GM21723 (cell line): Measurements from ENCODE around the gene FEZ2.
A peak's percentile ranks its signal among the peaks of the same experiment; 100 is the strongest.
"Not testable (repeated sequence)": the region's sequence is repeated elsewhere in the genome, so short reads cannot be mapped to it uniquely, and the experiment has no call there.

Source experiments
- ATAC-seq: cut with Tn5 transposase; IDR thresholded peaks from one replicate; pipeline ENCODE4 v1.9.1; 2021; ENCODE audit warnings: mild to moderate bottlenecking, moderate library complexity; ENCODE audit not compliant: unreplicated experiment

The FEZ2 gene, protein sequence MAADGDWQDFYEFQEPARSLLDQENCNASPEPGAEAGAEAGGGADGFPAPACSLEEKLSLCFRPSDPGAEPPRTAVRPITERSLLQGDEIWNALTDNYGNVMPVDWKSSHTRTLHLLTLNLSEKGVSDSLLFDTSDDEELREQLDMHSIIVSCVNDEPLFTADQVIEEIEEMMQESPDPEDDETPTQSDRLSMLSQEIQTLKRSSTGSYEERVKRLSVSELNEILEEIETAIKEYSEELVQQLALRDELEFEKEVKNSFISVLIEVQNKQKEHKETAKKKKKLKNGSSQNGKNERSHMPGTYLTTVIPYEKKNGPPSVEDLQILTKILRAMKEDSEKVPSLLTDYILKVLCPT

GRCh38 chr2:36597532-36598377 lies at the start of gene FEZ2:
Gene FEZ2, minus strand, starts transcription at chr2:36598168. Its CDS starts 26 bp downstream, at chr2:36598142.
- ATAC-seq = peak; percentile 99

DNA sequence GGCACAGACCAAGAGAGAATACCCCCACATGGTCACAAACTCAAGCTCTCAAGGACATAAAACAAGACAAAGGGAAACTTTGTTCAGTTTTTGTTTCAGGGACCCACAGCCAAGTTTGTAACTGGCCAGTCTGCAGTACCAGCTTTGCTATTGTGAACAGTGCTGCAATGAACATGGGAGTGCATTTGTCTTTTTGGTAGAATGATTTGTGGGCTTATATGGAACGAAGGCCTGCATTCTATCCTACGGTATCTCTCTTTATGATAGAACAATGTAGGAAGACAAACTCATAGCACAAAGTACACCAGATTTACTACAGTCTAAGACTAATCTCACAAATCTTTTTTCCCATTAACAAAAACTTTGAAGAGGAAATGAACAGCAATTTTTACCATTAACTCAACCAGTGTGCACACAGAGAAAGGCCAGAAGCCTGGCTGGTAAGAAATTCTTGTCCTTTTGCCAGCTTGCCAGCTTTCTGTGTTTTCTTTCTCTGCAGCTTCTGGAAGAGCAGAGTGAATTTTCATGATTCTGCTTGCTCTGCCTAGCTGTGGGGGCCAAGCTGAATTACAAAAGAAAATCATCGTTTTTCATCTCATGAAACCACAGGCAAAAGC lies 37.1 kb upstream of the FEZ2 start:
- no peak for ATAC-seq

DNA sequence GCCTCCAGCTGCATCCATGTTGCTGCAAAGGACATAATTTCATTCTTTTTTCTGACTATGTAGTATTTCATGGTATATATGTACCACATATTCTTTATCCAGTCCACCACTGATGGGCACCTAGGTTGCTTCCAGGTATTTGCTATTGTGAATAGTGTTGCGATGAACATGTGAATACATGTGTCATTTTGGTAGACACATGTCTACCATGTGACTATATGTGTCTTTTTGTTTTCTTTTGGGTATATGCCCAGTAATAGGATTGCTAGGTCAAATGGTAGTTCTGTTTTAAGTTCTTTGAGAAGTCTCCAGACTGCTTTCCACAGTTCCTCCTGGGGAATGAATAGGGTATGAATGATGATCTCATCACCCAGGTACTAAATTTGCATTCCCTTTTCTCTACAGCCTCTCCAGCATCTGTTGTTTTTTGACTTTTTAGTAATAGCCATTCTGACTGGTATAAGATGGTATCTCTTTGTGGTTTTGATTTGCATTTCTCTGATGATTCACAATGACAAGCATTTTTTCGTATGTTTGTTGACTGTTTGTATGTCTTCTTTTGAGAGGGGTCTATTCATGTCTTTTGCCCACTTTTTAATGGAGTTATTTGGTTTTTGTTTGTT lies 35.6 kb upstream of the FEZ2 start:
- ATAC-seq = no peak

GRCh38 chr2:36626756-36627155 lies 28.8 kb upstream of the FEZ2 start:
- ATAC-seq = no peak

DNA sequence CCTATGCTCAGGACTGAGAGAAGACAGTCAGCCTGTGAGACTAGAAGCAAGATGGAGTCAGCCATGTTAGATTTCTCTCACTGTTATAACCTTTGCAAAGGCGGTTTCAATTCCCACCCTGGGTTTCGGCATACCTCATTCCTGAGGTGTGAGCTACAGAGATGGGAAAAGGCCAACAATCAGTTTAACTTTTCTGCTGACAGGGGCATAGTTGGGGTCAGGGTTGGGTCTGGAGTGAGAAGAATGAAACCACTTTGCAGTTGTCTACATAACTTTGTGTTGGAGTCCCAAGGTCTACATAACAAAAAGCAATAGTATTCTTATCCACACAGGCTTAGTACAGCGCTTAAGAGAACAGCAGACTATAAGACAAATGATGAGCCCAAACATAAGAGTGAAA lies 28.1 kb upstream of the FEZ2 start:
- ATAC-seq = no peak

GRCh38 chr2:36625304-36625703 lies 27.3 kb upstream of the FEZ2 start:
- no peak for ATAC-seq

GRCh38 chr2:36620321-36620720 lies 22.4 kb upstream of the FEZ2 start:
- ATAC-seq = no peak

DNA sequence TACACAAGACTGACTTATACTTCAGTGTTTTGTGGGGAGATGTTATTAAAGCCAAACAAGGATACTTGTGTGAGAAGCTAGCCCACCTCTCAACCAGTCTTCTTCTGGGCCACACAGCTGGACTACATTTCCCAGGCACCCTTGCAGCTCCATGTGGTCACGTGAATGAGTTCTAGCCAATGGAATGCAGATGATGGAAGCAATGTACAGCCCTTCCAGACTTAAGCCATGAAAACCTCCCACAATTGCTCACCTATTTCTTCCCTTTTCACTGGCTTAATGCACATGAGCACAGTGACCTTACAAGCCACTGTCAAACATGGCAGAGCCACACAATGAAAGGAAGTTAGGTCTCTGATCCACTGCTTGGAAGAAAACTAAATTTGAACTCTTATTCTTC lies 20.4 kb upstream of the FEZ2 start:
- ATAC-seq = peak; percentile 99

- no peak for ATAC-seq
These were observed 19.0 kb upstream of the FEZ2 start for GRCh38 chr2:36616947-36617346.

GRCh38 chr2:36615222-36615621 lies 17.3 kb upstream of the FEZ2 start:
- ATAC-seq = no peak

DNA sequence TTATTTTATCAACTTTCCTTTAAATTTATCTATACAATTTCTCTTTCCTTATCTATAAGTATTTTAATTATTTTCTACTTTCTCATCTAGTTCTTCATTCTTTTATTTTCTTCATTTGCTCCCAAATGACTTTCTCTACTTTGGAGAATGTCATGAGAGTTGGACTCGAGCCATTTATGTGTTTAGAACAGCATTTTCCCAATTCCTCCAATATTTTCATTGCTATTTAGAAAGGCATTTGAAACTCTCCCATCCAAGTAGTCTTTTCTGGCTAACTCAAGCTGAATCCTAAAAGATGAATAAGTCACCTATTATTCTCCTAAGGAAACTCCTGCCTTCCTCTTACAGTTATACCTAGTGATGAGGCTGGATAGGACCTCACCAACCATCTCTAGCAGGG lies 15.8 kb upstream of the FEZ2 start:
- ATAC-seq = no peak

- no peak for ATAC-seq
These were observed 13.5 kb upstream of the FEZ2 start for GRCh38 chr2:36611316-36611990.

DNA sequence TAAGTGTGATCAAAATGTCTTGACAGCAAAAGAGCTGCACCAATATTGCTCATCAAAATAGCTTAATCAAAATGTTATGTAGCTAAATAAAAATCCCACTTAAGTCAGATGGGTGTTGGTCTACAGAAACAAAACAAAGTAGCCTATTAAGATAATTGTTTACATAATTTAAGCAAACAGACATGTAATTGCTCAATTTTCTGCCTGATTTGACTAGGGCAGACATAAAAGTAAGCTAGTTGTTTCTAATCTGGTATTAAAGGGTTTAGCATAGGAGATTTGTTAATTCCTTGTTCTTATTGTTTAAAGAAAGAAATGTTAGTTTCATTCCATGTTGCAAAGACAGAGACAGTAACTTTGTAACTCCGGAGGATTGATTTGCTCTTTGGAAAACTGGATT lies 11.5 kb upstream of the FEZ2 start:
- no peak for ATAC-seq

- ATAC-seq = no peak
These were observed 10.0 kb upstream of the FEZ2 start for GRCh38 chr2:36607947-36608346.

GRCh38 chr2:36606925-36607324 lies 9.0 kb upstream of the FEZ2 start:
- ATAC-seq = no peak

DNA sequence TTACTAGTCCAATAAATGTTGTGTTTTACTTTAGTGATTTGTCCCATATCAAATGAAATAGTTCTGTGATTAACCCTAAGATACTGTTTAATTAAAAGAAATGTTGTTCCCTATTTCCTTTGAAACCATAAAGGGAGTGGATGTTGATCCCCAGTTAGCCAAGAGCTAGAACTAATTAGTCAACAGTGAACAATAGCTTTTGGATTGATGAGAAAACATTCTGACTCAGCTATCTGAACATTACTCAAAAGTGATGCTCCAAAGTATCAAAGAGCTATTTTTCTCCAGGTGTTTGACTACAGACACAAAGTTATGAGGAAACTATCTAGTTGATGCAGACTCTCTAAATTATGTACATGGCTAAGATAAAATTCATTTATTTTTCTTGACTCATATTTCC lies 7.3 kb upstream of the FEZ2 start:
- ATAC-seq = no peak

DNA sequence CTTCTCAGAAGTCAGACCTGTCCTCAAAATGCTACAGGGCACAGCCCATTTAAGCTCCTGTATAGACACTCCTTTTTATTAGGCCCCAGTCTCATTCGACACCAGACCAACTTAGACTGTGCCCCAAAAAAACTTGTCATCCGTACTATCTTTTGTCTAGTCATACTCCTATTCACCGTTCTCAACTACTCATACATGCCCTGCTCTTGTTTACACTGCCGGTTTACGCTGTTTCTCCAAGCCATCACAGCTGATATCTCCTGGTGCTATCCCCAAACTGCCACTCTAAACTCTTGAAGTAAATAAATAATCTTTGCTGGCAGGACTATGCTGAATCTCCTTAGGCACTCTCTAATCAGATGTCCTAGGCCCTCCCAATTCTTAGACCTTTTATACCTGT lies 5.7 kb upstream of the FEZ2 start:
- not testable (repeated sequence) for ATAC-seq

DNA sequence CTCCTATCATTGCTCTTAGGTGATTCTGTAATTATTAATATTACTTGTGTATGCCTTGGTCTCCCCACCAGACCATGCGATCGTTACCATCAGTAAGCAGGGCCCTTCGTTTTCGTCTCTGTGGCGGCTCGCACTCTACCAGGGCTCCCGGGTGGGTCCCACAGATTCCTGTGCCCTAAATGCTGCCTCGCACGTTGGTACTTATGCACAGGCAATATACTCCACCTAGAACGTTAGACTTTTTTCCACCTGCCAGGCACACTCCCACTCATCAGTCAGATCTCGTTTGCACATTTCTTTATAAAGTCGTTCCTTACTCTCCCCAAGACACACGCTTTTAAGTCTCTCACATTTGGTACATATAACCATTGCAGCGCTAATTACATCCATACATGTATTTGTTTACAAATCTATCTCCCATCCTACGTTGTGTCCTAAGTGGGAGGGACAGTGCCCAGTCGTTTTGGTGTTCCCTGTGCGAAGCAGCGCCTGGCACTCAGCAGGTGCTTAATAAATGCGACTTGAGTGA lies 901 bp downstream of the FEZ2 start:
- ATAC-seq = no peak

- ATAC-seq = no peak
These were observed 1.6 kb downstream of the FEZ2 start for GRCh38 chr2:36596397-36596796.

- no peak for ATAC-seq
These were observed 3.1 kb downstream of the FEZ2 start for GRCh38 chr2:36594849-36595248.

DNA sequence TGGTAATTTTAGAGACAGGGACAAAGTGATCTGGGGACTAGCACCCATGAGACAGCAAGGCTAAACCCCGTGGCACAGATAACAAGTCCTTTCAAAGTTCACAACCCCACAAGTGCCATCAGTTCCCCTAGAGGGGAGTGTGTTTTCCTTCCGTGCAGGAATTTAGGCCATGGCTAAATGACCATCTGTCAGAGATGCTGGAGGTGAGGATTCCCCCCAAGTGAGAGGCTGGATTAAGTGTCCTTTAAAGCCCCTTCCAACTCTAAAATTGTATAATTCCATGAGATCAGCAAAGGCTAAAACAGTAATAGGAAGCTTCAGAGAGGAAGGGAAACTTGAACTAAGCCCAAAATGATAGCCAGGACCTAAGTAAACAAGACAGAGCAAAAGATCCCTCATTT lies 8.7 kb downstream of the FEZ2 start:
- no peak for ATAC-seq
